ENCODE measurements around the gene NUP210L. TPM values are rescaled to one million over a fixed set of nuclear protein-coding genes. Genes with fewer than 3 reads are reported as not detected.

The NUP210L gene
- total and polyA plus RNA-seq, 3 experiments from 2014 or later, result 0.06 to 0.09 TPM; not detected in 1

GRCh38 chr1:153946622-153947241 lies 208.1 kb downstream of the NUP210L start, which contains the start of gene DENND4B:
Gene DENND4B, minus strand, starts transcription at chr1:153946718. Its CDS starts 2,344 bp downstream, at chr1:153944374.
- peak; percentile 60 to 82 (median 71) for DNase-seq

GRCh38 chr1:153945795-153946621 lies 208.9 kb downstream of the NUP210L start:
- ChIA-PET CTCF (interaction anchor here (0.6 to 6.0 kb wide), 30 partner anchors 8 to 1226 kb away, joined by 3 to 58 read pairs (median 4); partner anchors contain the start of genes CREB3L4, CRTC2, GATAD2B and JTB), POLR2A (interaction anchor here (0.6 to 4.1 kb wide), 16 partner anchors 11 to 274 kb away, joined by 3 to 56 read pairs (median 6); partner anchors contain the start of genes CREB3L4, CRTC2, GATAD2B and JTB)
- Histone ChIP-seq H3K4me1 (ENCODE audit: insufficient read depth, low read length) (peaks cover 31% of the 10 kb centered on the region), H3K27ac (ENCODE audit: low read depth, low read length) (peak overlapping the region; percentile 91), H3K4me3 (ENCODE audit: low read length) (peak overlapping the region; percentile 83), H3K9me3 (ENCODE audit: low read length) (no peaks in the 10 kb centered on the region), H3K36me3 (ENCODE audit: insufficient read depth, low read length) (peaks cover 41% of the 10 kb centered on the region), H3K27me3 (ENCODE audit: insufficient read depth, low read length, poor library complexity, severe bottlenecking) (no peaks in the 10 kb centered on the region)
- peaks cover 0 to 4% of the 10 kb centered on the region in 2 donors for H3K27me3 Mint-ChIP-seq
- peak overlapping the region; percentile 93 to 100 (median 98) for H3K27ac Mint-ChIP-seq
- no peaks in the 10 kb centered on the region for H3K9me3 Mint-ChIP-seq
- peak; percentile 72 to 82 (median 77) for DNase-seq
- peak overlapping the region; percentile 94 to 99 (median 98) for H3K4me3 Mint-ChIP-seq
- H3K4me1 Mint-ChIP-seq, result peaks cover 30 to 48% (median 42%) of the 10 kb centered on the region in 3 donors
- H3K36me3 Mint-ChIP-seq, result peaks cover 0 to 82% (median 13%) of the 10 kb centered on the region in 3 donors

More at GRCh38 chr1:153946622-153947241, 208.1 kb downstream of the NUP210L start, which contains the start of gene DENND4B:
- Mint-ChIP-seq H3K27ac (peak within 1 kb of the TSS; percentile 93 to 100 (median 98)), H3K4me3 (peak within 1 kb of the TSS; percentile 94 to 99 (median 98)), H3K27me3 (peaks cover 0 to 4% of the 10 kb centered on the region in 2 donors), H3K36me3 (peaks cover 0 to 84% (median 14%) of the 10 kb centered on the region in 3 donors), H3K4me1 (peaks cover 30 to 42% (median 37%) of the 10 kb centered on the region in 3 donors), H3K9me3 (no peaks in the 10 kb centered on the region)
- Histone ChIP-seq H3K27me3 (ENCODE audit: insufficient read depth, low read length, poor library complexity, severe bottlenecking) (no peaks in the 10 kb centered on the region), H3K9me3 (ENCODE audit: low read length) (no peaks in the 10 kb centered on the region), H3K4me3 (ENCODE audit: low read length) (peak within 1 kb of the TSS; percentile 83), H3K4me1 (ENCODE audit: insufficient read depth, low read length) (peaks cover 31% of the 10 kb centered on the region), H3K36me3 (ENCODE audit: insufficient read depth, low read length) (peaks cover 44% of the 10 kb centered on the region), H3K27ac (ENCODE audit: low read depth, low read length) (peak within 1 kb of the TSS; percentile 91)
- ChIA-PET CTCF (interaction anchor here (0.6 to 6.0 kb wide), 29 partner anchors 9 to 1226 kb away, joined by 3 to 58 read pairs (median 4); partner anchors contain the start of genes CREB3L4, CRTC2, GATAD2B and JTB), POLR2A (interaction anchor here (0.6 to 4.1 kb wide), 11 partner anchors 11 to 160 kb away, joined by 3 to 56 read pairs (median 20); partner anchors contain the start of genes CREB3L4, CRTC2, GATAD2B and JTB)

DNA sequence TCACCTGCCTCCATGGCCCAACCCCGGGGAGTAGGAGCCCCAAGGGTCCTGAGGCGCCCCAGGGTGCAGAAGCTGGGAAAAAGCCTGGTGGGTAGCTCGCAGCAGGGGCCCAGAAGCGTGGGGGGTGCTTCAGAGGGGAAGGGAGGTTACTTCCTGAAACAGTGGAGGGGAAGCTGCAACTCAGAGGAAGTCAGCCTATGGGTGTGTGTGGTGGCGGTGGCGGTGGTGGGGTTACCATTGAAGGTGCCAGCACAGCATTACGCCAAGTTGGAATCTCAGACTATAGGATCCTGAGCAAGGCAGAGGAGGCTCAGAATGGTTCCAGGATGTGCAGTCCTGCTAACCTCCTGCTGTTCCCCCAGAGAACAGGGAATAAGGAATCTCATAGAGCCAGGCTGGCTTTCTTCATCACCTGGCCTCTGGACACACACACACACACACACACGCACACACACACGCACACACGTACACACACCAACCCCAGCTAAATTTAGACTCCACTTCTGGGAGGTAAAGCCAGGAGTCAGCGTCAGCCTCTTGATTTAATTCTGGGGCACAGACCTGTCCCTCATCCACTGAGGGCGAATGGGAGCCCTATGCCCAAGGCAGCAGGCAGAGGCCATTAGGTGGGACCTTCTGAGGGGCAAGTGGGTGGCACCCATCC lies 209.6 kb downstream of the NUP210L start:
- Mint-ChIP-seq H3K36me3 (peaks cover 0 to 82% (median 11%) of the 10 kb centered on the region in 3 donors), H3K9me3 (no peaks in the 10 kb centered on the region), H3K4me1 (peaks cover 32 to 53% (median 42%) of the 10 kb centered on the region in 3 donors), H3K27ac (peak overlapping the region; percentile 93 to 100 (median 98)), H3K27me3 (peaks cover 0 to 6% of the 10 kb centered on the region in 2 donors), H3K4me3 (peak overlapping the region; percentile 94 to 99 (median 98))
- peaks cover 31% of the 10 kb centered on the region for H3K4me1 ChIP-seq (ENCODE audit: insufficient read depth, low read length)
- ChIA-PET CTCF (interaction anchor here (0.6 to 6.0 kb wide), 16 partner anchors 9 to 178 kb away, joined by 3 to 58 read pairs (median 8); partner anchors contain the start of genes CREB3L4, CRTC2, GATAD2B and JTB), POLR2A (interaction anchor here (0.5 to 4.1 kb wide), 19 partner anchors 12 to 275 kb away, joined by 3 to 56 read pairs (median 5); partner anchors contain the start of genes CREB3L4, CRTC2, GATAD2B and JTB)
- H3K27me3 ChIP-seq (ENCODE audit: insufficient read depth, low read length, poor library complexity, severe bottlenecking), result no peaks in the 10 kb centered on the region
- no peaks in the 10 kb centered on the region for H3K9me3 ChIP-seq (ENCODE audit: low read length)
- H3K27ac ChIP-seq (ENCODE audit: low read depth, low read length), result peak overlapping the region; percentile 91
- H3K36me3 ChIP-seq (ENCODE audit: insufficient read depth, low read length), result peaks cover 41% of the 10 kb centered on the region
- DNase-seq, result peak; percentile 80 to 92 (median 88)
- H3K4me3 ChIP-seq (ENCODE audit: low read length), result peak overlapping the region; percentile 83

DNA sequence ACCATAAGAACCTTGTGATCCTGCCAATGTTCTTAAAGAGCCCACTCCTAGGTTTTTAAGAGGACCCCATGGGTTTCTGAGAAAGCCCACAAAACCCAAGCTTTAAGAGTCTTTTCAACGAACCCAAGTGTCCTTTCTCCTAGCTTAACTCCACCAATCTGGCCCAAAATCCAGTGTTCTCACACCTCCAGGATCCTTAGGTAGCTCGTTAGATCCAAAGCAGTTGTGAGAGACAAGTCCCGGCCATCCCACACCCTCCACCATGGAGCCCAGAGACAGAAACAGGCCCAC lies 210.1 kb downstream of the NUP210L start:
- no peak for DNase-seq
- Mint-ChIP-seq H3K4me1 (peaks cover 32 to 58% (median 45%) of the 10 kb centered on the region in 3 donors), H3K9me3 (no peaks in the 10 kb centered on the region), H3K36me3 (peaks cover 0 to 82% (median 12%) of the 10 kb centered on the region in 3 donors), H3K27me3 (peaks cover 0 to 8% of the 10 kb centered on the region in 2 donors), H3K27ac (peak overlapping the region; percentile 93 to 100 (median 98)), H3K4me3 (peak overlapping the region; percentile 94 to 99 (median 98))
- H3K9me3 ChIP-seq (ENCODE audit: low read length), result no peaks in the 10 kb centered on the region
- H3K4me3 ChIP-seq (ENCODE audit: low read length), result peak overlapping the region; percentile 83
- peak overlapping the region; percentile 91 for H3K27ac ChIP-seq (ENCODE audit: low read depth, low read length)
- POLR2A ChIA-PET, result interaction anchor here (0.5 to 4.1 kb wide), 18 partner anchors 13 to 276 kb away, joined by 3 to 56 read pairs (median 6); partner anchors contain the start of genes CREB3L4, CRTC2, GATAD2B and JTB
- H3K4me1 ChIP-seq (ENCODE audit: insufficient read depth, low read length), result peaks cover 31% of the 10 kb centered on the region
- H3K27me3 ChIP-seq (ENCODE audit: insufficient read depth, low read length, poor library complexity, severe bottlenecking), result no peaks in the 10 kb centered on the region
- CTCF ChIA-PET, result interaction anchor here (0.6 to 6.0 kb wide), 14 partner anchors 10 to 177 kb away, joined by 3 to 58 read pairs (median 8); partner anchors contain the start of genes CREB3L4, CRTC2, GATAD2B and JTB
- H3K36me3 ChIP-seq (ENCODE audit: insufficient read depth, low read length), result peaks cover 43% of the 10 kb centered on the region

DNA sequence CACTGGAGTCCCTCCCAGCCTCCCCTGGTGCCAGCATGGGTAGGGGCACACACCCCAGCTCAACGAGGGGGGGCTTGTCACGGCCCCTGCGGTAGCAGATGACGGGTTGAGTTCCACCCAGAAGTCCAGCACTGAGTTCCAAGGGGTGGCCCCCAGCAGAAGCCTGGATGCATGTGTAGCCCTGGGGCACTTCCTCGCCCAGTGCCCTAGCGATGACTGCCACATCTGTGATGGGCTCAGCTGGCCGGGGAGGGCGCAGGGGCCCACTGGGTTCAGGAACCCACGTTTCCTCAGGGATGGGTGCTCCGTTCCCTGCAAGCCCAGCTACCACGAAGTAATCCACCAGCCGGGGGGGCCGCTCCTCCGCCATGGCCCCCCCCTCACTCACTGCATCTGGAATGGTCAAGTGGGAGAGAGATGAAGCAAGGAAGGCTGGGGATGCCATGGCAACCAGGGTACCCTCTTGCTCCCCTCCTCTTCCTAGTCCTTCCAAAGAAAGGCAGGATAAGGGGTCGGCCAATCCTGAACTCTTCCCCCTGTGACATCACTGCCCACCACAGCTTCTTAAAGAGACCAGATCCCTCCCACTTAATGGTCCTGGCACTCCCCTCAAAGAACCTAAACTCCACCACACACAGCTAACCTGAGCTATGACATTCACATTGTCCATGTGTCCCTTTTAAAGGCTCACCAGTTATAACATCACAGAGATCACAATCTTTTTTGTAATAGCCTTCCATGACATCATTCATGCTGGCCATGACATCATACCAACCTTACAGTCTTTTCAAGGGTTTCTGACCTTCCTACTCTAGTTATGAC lies 210.7 kb downstream of the NUP210L start:
- peaks cover 32 to 60% (median 47%) of the 10 kb centered on the region in 3 donors for H3K4me1 Mint-ChIP-seq
- H3K4me3 Mint-ChIP-seq, result peak overlapping the region; percentile 94 to 99 (median 98)
- peaks cover 0 to 8% of the 10 kb centered on the region in 2 donors for H3K27me3 Mint-ChIP-seq
- peak overlapping the region; percentile 93 to 100 (median 98) for H3K27ac Mint-ChIP-seq
- H3K27ac ChIP-seq (ENCODE audit: low read depth, low read length), result peak overlapping the region; percentile 91
- peaks cover 3 to 85% (median 13%) of the 10 kb centered on the region in 3 donors for H3K36me3 Mint-ChIP-seq
- peaks cover 31% of the 10 kb centered on the region for H3K4me1 ChIP-seq (ENCODE audit: insufficient read depth, low read length)
- H3K9me3 Mint-ChIP-seq, result no peaks in the 10 kb centered on the region
- CTCF ChIA-PET, result interaction anchor here (0.6 to 6.0 kb wide), 12 partner anchors 13 to 169 kb away, joined by 3 to 58 read pairs (median 14); partner anchors contain the start of genes CREB3L4, CRTC2, GATAD2B and JTB
- no peaks in the 10 kb centered on the region for H3K9me3 ChIP-seq (ENCODE audit: low read length)
- POLR2A ChIA-PET, result interaction anchor here (0.6 to 4.1 kb wide), 18 partner anchors 13 to 408 kb away, joined by 3 to 56 read pairs (median 6); partner anchors contain the start of genes CREB3L4, CRTC2, GATAD2B and JTB
- H3K4me3 ChIP-seq (ENCODE audit: low read length), result peak overlapping the region; percentile 83
- DNase-seq, result no peak
- no peaks in the 10 kb centered on the region for H3K27me3 ChIP-seq (ENCODE audit: insufficient read depth, low read length, poor library complexity, severe bottlenecking)
- H3K36me3 ChIP-seq (ENCODE audit: insufficient read depth, low read length), result peaks cover 47% of the 10 kb centered on the region

DNA sequence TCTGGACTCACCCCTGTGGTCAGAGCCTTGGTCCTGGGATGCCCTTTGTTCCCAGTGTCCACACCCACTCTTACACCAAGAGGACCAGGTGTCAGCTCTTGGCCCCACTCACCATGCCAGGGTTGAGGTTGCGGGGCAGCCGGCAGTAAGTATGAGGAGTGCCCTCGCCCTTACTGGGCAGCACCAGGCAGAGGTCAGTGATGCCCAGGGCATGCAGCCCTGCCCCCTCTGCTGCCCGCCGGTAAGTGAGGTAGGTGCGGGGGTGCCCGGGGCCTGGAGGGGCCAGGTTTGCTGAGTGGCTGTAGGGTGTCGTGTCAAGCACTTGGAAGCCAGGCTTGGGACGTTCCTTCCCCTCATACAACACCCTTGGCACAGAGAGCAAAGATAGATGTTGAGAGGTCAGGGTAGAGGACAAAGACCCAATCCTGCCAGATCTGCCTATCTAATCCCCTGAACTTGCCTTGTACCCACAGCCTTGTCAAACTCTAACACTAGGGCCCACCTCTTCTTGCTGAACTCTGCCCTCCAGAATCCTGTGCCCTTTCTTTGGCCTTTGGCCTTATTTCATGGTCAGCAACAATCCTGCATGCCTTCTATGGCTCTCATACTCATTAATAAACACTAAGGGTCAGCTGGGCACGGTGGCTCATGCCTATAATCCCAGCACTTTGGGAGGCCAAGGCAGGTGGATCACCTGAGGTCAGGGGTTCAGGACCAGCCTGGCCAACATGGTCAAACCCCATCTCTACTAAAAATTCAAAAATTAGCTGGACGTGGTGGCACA lies 211.9 kb downstream of the NUP210L start:
- DNase-seq, result no peak
- Histone ChIP-seq H3K27me3 (ENCODE audit: insufficient read depth, low read length, poor library complexity, severe bottlenecking) (no peaks in the 10 kb centered on the region), H3K27ac (ENCODE audit: low read depth, low read length) (no peak overlapping the region), H3K9me3 (ENCODE audit: low read length) (no peaks in the 10 kb centered on the region), H3K36me3 (ENCODE audit: insufficient read depth, low read length) (peaks cover 40% of the 10 kb centered on the region), H3K4me1 (ENCODE audit: insufficient read depth, low read length) (peaks cover 31% of the 10 kb centered on the region), H3K4me3 (ENCODE audit: low read length) (no peak overlapping the region)
- Mint-ChIP-seq H3K27me3 (peaks cover 0 to 8% of the 10 kb centered on the region in 2 donors), H3K9me3 (no peaks in the 10 kb centered on the region), H3K4me1 (peaks cover 32 to 60% (median 47%) of the 10 kb centered on the region in 3 donors), H3K4me3 (peak overlapping the region; percentile 24 to 95 (median 59)), H3K36me3 (peaks cover 3 to 80% (median 13%) of the 10 kb centered on the region in 3 donors), H3K27ac (peak overlapping the region; percentile 30 to 98 (median 82))
- POLR2A ChIA-PET, result interaction anchor here (4.1 kb wide), 1 partner anchor 20 kb away, joined by 56 read pairs; the partner anchor contains the start of gene GATAD2B
- CTCF ChIA-PET, result interaction anchor here (5.1 to 6.0 kb wide), 3 partner anchors 14 to 24 kb away, joined by 46 to 58 read pairs (median 50); partner anchors contain the start of genes CREB3L4, CRTC2 and GATAD2B
